ENCODE results near the gene ZSCAN26.

- TF ChIP-seq, protein P1, sequence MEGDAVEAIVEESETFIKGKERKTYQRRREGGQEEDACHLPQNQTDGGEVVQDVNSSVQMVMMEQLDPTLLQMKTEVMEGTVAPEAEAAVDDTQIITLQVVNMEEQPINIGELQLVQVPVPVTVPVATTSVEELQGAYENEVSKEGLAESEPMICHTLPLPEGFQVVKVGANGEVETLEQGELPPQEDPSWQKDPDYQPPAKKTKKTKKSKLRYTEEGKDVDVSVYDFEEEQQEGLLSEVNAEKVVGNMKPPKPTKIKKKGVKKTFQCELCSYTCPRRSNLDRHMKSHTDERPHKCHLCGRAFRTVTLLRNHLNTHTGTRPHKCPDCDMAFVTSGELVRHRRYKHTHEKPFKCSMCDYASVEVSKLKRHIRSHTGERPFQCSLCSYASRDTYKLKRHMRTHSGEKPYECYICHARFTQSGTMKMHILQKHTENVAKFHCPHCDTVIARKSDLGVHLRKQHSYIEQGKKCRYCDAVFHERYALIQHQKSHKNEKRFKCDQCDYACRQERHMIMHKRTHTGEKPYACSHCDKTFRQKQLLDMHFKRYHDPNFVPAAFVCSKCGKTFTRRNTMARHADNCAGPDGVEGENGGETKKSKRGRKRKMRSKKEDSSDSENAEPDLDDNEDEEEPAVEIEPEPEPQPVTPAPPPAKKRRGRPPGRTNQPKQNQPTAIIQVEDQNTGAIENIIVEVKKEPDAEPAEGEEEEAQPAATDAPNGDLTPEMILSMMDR (conservative IDR thresholded peaks at IDR 0.05; ENCODE audit: low read depth, low read length), result no peak
- no peak for TF ChIP-seq EZH2 (IDR thresholded peaks at IDR 0.05; ENCODE audit: low read length, unreplicated experiment)
Observed at GRCh38 chr6:28274888-28275287, 7.9 kb downstream of the ZSCAN26 start.
